Heart right ventricle (tissue), 16 donors: ENCODE results near the gene SLC39A11. TPM values are rescaled to one million over a fixed set of nuclear protein-coding genes. Genes with fewer than 3 reads are reported as not detected.

ENCODE experiments used
- ATAC-seq, 8 donors: fragments of 200-7000 bp; cut with Tn5 transposase; one replicate each; pipeline ENCODE4 v1.9.1; 2020; ENCODE audit warnings: mild to moderate bottlenecking in 8 of 8, moderate library complexity in 8 of 8, moderate number of reproducible peaks in 1 of 8
- DNase-seq, 2 donors: peaks; one replicate each; pipeline ENCODE4 v3.0.0-alpha.2; 2020
- H3K27ac ChIP-seq, 10 donors: fragments of 200-600 bp; sonication (generic) in 2 of 10; one replicate each; pipeline versions ENCODE4 v1.5.0 to v1.8.0; 2020 to 2022; ENCODE audit warnings: mild to moderate bottlenecking in 3 of 10
- H3K27me3 ChIP-seq, 7 donors: fragments of 200-600 bp; one replicate each; pipeline ENCODE4 v1.8.0; 2021 to 2022; ENCODE audit warnings: mild to moderate bottlenecking in 2 of 7
- H3K36me3 ChIP-seq, 9 donors: fragments of 200-600 bp; sonication (generic) in 1 of 9; one replicate each; pipeline versions ENCODE4 v1.5.0 to v1.8.0; 2020 to 2022; ENCODE audit warnings: mild to moderate bottlenecking in 2 of 9
- H3K4me1 ChIP-seq, 9 donors: fragments of 200-600 bp; sonication (generic) in 1 of 9; one replicate each; pipeline versions ENCODE4 v1.5.0 to v1.8.0; 2020 to 2022; ENCODE audit warnings: mild to moderate bottlenecking in 4 of 9
- H3K4me3 ChIP-seq, 10 donors: fragments of 200-600 bp; sonication (generic) in 2 of 10; one replicate each; pipeline versions ENCODE4 v1.5.0 to v1.8.0; 2020 to 2022; ENCODE audit warnings: mild to moderate bottlenecking in 7 of 10, moderate library complexity in 2 of 10
- H3K9me3 ChIP-seq, 11 donors: fragments of 200-600 bp in 10 of 11; sonication (generic) in 2 of 11; one replicate each; pipeline versions ENCODE4 v1.5.0 to v1.8.0; 2013 to 2022; ENCODE audit warnings: mild to moderate bottlenecking in 2 of 11, control low read depth in 1 of 11, moderate library complexity in 1 of 11
- CTCF ChIP-seq, 9 donors: fragments of 200-600 bp; sonication (generic) in 2 of 9; IDR thresholded peaks; one replicate each; pipeline versions ENCODE4 v1.5.0 to v1.8.0; 2021 to 2022; ENCODE audit warnings: antibody characterized with exemption in 9 of 9, mild to moderate bottlenecking in 5 of 9, moderate library complexity in 1 of 9
- WGBS, 2 donors: extraction: QIAGEN DNeasy Blood & Tissue Kit; methylation state at CpG; one replicate each; pipeline ENCODE4 v1.1.7; 2013; ENCODE audit warnings: inconsistent platforms in 1 of 2; 5-methylcytosine and 5-hydroxymethylcytosine counted together
- intact Hi-C, 10 donors: fragments of 100-400 bp; cut with DNase I; formaldehyde crosslinking; loops; one replicate each; pipeline versions ENCODE4 v1.11.1 to v1.14.2; 2022
- polyA plus RNA-seq, 2 donors: library from polyadenylated mRNA; stranded (reverse); fragments of 200-250 nt; gene quantifications; one replicate each; pipeline ENCODE4 v1.2.3, GENCODE V29; 2013
- total RNA-seq, 10 donors: library from RNA; stranded (reverse); fragmentation: NEBNext Ultra II Directional in 3 of 10; extraction: Animal tissue kit (Norgen Biotek cat#: 25700) in 3 of 10; gene quantifications; one replicate each; pipeline versions ENCODE4 v1.2.1 to v1.2.4, GENCODE V29; 2021 to 2023
- donor health status: Arrhythmogenic right ventricular cardiomyopathy.
- donor health status: ischemic (EF 13 %, LVEDD 7.1; RV severe dilation, severe dysfunction).
- donor health status: healthy with polysubstance abuse.
- donor health status: DM: no; HTN: yes; CAD: no.
- donor health status: DM: no; HTN: no; CAD: no.
- donor health status: ischemic (EF 25% LVEDD 6.9; RV normal size, moderate dysfunction).
- donor health status: ischemic (EF 25% LVEDD 5.7; RV mildly dilated, moderate dysfunction).
- donor health status: healthy.
- donor health status: DM: yes; HTN: yes; CAD: no.
- donor health status: Ischemic cardiomyopathy.
- donor health status: ischemic (EF 35%, LVEDD 5.7; RV mildly dilated, moderate dysfunction).
- donor health status: nonischemic (EF 11% LVEDD 7.7; RV severe dilation, severe dysfunction).
- donor health status: DM: yes; HTN: yes; CAD: no.
- donor health status: PGD.
- donor health status: ischemic (EF 29% LVEDD 5.4; RV normal size, mild dysfunction).
- donor health status: nonischemic (EF 23%, LVEDD 6.1; RV moderate dilation, normal function).

Gene SLC39A11
- total and polyA plus RNA-seq, 12 donors: 2.4 to 11.3 (median 6.4) TPM

DNA sequence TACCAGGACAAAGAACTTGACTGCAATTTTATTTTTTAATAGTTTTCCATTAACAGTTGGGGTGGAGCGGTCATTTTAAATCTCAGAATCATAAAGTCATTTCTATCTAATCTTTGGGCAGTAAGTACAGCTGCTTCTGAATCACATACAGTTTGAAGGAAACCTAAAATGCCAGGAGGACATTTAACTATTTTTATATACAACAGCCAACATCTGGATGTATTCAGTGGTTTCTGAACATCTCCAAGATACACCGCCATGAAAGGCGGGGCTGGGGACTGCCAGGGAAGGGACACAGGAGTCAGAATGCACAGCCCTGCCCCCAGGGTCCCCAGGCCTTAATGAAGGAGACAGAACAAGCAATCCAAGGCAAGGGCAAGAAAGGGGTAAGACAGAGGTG, 392.3 kb downstream of the SLC39A11 start:
- no peak for ATAC-seq
- Histone ChIP-seq H3K4me3 (no peak overlapping the region), H3K27me3 (no peaks in the 10 kb centered on the region), H3K27ac (no peak overlapping the region), H3K4me1 (no peaks in the 10 kb centered on the region), H3K9me3 (no peaks in the 10 kb centered on the region), H3K36me3 (no peaks in the 10 kb centered on the region)
- intact Hi-C loops: no loop called here
- WGBS, 2 donors: 88 to 91% methylated on average over 3 of the region's 3 CpGs
- no peak for DNase-seq
- TF ChIP-seq CTCF (IDR thresholded peaks at IDR 0.05): no peak

DNA sequence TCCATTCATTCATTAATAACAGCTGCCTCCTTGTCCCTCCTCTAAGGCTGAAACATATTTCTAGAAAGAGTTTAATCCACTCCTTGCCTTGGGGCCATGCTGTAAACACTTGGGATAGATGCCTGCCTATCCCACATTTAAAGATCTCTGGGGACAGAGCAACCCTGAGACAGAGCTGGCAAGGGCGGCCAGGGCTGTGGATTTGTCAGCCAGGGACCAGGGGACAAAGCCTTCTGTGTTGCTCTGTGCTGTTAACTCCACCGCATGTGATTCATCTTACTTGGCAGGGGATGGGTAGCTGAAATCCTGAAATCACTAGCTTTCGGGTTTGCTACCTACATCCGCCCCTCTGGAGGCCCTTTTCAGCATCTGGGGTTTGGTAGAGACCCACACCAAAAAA, 392.9 kb downstream of the SLC39A11 start:
- no peak overlapping the region for H3K4me3 ChIP-seq
- H3K36me3 ChIP-seq: no peaks in the 10 kb centered on the region
- H3K9me3 ChIP-seq: no peaks in the 10 kb centered on the region
- ATAC-seq (peak in 3 of 8 donors; percentile 35 to 67 (median 53)), DNase-seq (no peak)
- WGBS, 2 donors: 80 to 87% methylated on average over 4 of the region's 4 CpGs
- no peaks in the 10 kb centered on the region for H3K27me3 ChIP-seq
- intact Hi-C loops: no loop called here
- no peaks in the 10 kb centered on the region for H3K4me1 ChIP-seq
- H3K27ac ChIP-seq: no peak overlapping the region
- TF ChIP-seq CTCF (IDR thresholded peaks at IDR 0.05): no peak

DNA sequence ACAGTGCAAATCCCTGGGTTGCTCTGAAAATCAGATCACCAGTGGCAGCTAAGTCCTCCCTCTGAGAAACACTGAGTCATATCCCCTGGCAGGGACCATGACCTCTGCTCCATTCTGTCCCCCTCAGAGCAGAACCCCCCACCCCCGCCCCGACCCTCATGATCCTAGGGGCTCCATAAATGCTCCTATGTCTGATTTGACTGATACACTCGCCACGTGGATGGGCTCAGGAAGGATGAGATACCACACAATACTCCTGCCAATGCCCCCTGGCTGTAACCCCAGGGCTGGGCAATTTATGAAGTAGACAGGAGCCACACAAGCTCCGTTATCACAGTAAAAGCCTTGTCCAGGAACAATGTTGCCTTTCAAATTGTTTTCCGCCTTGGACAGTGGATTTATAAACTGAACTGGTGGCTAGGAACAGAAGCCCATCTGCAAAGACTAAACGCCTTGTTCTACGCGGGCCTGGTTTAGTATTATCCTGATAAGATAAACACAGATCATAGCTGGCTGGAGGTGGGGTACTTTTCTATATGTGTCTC, 394.8 kb downstream of the SLC39A11 start:
- Histone ChIP-seq H3K4me1 (no peaks in the 10 kb centered on the region), H3K36me3 (no peaks in the 10 kb centered on the region), H3K4me3 (no peak overlapping the region), H3K27ac (no peak overlapping the region), H3K27me3 (no peaks in the 10 kb centered on the region), H3K9me3 (no peaks in the 10 kb centered on the region)
- no peak for ATAC-seq
- no peak for TF ChIP-seq CTCF (IDR thresholded peaks at IDR 0.05)
- DNase-seq: no peak
- intact Hi-C loops: no loop called here
- WGBS, 2 donors: 58 to 69% methylated on average over 9 of the region's 9 CpGs

DNA sequence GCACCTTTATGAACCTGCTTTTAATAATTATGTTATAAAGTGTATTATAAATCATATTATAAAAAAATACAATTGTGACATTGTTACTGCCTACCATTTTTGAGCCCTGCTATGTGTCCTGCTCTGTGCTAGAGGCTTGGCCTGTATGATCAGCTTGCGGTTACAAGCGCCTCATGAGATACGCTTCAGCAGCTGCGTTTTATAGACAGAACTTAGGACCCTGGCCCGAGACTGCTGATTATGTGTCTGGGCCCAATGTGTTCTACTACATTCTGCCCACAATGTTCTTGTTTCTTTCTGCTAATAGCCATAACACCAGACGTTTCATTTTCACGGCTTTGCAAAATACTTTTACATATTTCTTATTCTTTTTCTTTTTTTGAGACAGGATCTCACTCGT, 395.8 kb downstream of the SLC39A11 start:
- WGBS, 2 donors: 92% methylated on average over 8 of the region's 8 CpGs
- ATAC-seq: no peak

More for the DNA sequence above, 395.8 kb downstream of the SLC39A11 start:
- Histone ChIP-seq H3K9me3 (no peaks in the 10 kb centered on the region), H3K4me1 (no peaks in the 10 kb centered on the region), H3K36me3 (no peaks in the 10 kb centered on the region), H3K27ac (no peak overlapping the region), H3K4me3 (no peak overlapping the region), H3K27me3 (no peaks in the 10 kb centered on the region)
- no peak for TF ChIP-seq CTCF (IDR thresholded peaks at IDR 0.05)
- no peak for DNase-seq
- intact Hi-C loops: no loop called here
